Activated naive CD8-positive, alpha-beta T cell treated with anti-CD3 and anti-CD28 coated beads, Interleukin-2, amount 10 ng/mL, durations not matched to agents 7 days and 5 days (primary cell): ENCODE data around the gene PPP4R4. TPM values are rescaled to one million over a fixed set of nuclear protein-coding genes. Genes with fewer than 3 reads are reported as not detected.
"Not testable (repeated sequence)": the region's sequence is repeated elsewhere in the genome, so short reads cannot be mapped to it uniquely, and the experiment has no call there.

ENCODE experiments used
- ATAC-seq: fragments of 150-1000 bp; cut with Tn5 transposase; one replicate; pipeline ENCODE4 v1.10.0; 2021; ENCODE audit warnings: low read depth, moderate library complexity
- POLR2A ChIA-PET: fragments of 350-600 bp; sonication (Branson Sonifier 250); formaldehyde crosslinking; loops from one replicate; lab custom pipeline; 2021; ENCODE audit warnings: antibody characterized with exemption; lab: Charles Lee
- DNase-seq: peaks from one replicate; pipeline ENCODE4 v3.0.0; 2021
- H3K27ac Mint-ChIP-seq: one replicate; pipeline ENCODE4 v1.8.0; 2022; ENCODE audit warnings: mild to moderate bottlenecking, mixed read lengths
- H3K27me3 Mint-ChIP-seq: one replicate; pipeline ENCODE4 v1.8.0; 2022; ENCODE audit warnings: mild to moderate bottlenecking, moderate library complexity, mixed read lengths
- H3K36me3 Mint-ChIP-seq: one replicate; pipeline ENCODE4 v1.8.0; 2021; ENCODE audit warnings: mild to moderate bottlenecking, mixed read lengths
- H3K4me1 Mint-ChIP-seq: one replicate; pipeline ENCODE4 v1.8.0; 2021; ENCODE audit warnings: mixed read lengths
- H3K4me3 Mint-ChIP-seq: one replicate; pipeline ENCODE4 v1.8.0; 2022; ENCODE audit warnings: mild to moderate bottlenecking, moderate library complexity, mixed read lengths
- H3K9me3 Mint-ChIP-seq: one replicate; pipeline ENCODE4 v1.8.0; 2021; ENCODE audit warnings: mixed read lengths
- total RNA-seq, 2 experiments: library from RNA; stranded (reverse); gene quantifications; one replicate each; pipeline ENCODE4 v1.2.3, GENCODE V29; 2021

PPP4R4 gene
- total RNA-seq, 2 experiments from 2014 or later: 0.47 to 0.57 TPM

GRCh38 chr14:94136575-94137331 lies 37.4 kb upstream of the PPP4R4 start:
- Mint-ChIP-seq H3K4me1 (peaks cover 6% of the 10 kb centered on the region), H3K27me3 (peaks cover 23% of the 10 kb centered on the region), H3K36me3 (no peaks in the 10 kb centered on the region), H3K4me3 (no peak overlapping the region), H3K27ac (no peak overlapping the region), H3K9me3 (peaks cover 5% of the 10 kb centered on the region)
- DNase-seq (peak; percentile 87), ATAC-seq (peak; percentile 89)
- POLR2A ChIA-PET: interaction anchor here (1.0 kb wide), 1 partner anchor 100 kb away, joined by 7 read pairs; no protein-coding TSS in a partner anchor

GRCh38 chr14:94138251-94138650 lies 35.9 kb upstream of the PPP4R4 start:
- ATAC-seq: no peak
- no peak overlapping the region for H3K4me3 Mint-ChIP-seq

GRCh38 chr14:94139006-94139405 lies 35.1 kb upstream of the PPP4R4 start:
- H3K27me3 Mint-ChIP-seq: peaks cover 12% of the 10 kb centered on the region
- H3K4me3 Mint-ChIP-seq: no peak overlapping the region
- ATAC-seq (no peak), DNase-seq (no peak)
- POLR2A ChIA-PET: no interaction called here
- no peaks in the 10 kb centered on the region for H3K36me3 Mint-ChIP-seq
- H3K27ac Mint-ChIP-seq: no peak overlapping the region
- peaks cover 4% of the 10 kb centered on the region for H3K4me1 Mint-ChIP-seq
- peaks cover 5% of the 10 kb centered on the region for H3K9me3 Mint-ChIP-seq

More at GRCh38 chr14:94138251-94138650, 35.9 kb upstream of the PPP4R4 start:
- no peak for DNase-seq
- Mint-ChIP-seq H3K27me3 (peaks cover 15% of the 10 kb centered on the region), H3K9me3 (peaks cover 5% of the 10 kb centered on the region), H3K36me3 (no peaks in the 10 kb centered on the region), H3K27ac (no peak overlapping the region), H3K4me1 (peaks cover 4% of the 10 kb centered on the region)
- POLR2A ChIA-PET: no interaction called here

GRCh38 chr14:94139421-94139820 lies 34.7 kb upstream of the PPP4R4 start:
- Mint-ChIP-seq H3K27me3 (peaks cover 12% of the 10 kb centered on the region), H3K4me1 (peaks cover 5% of the 10 kb centered on the region), H3K36me3 (no peaks in the 10 kb centered on the region), H3K9me3 (peaks cover 5% of the 10 kb centered on the region), H3K4me3 (no peak overlapping the region), H3K27ac (no peak overlapping the region)
- ATAC-seq (no peak), DNase-seq (no peak)
- POLR2A ChIA-PET: no interaction called here

- no peaks in the 10 kb centered on the region for H3K36me3 Mint-ChIP-seq
- no peak overlapping the region for H3K27ac Mint-ChIP-seq
- peaks cover 14% of the 10 kb centered on the region for H3K4me1 Mint-ChIP-seq
- H3K4me3 Mint-ChIP-seq: no peak overlapping the region
- no peaks in the 10 kb centered on the region for H3K9me3 Mint-ChIP-seq
- POLR2A ChIA-PET: no interaction called here
- no peak for DNase-seq
- ATAC-seq: no peak
- no peaks in the 10 kb centered on the region for H3K27me3 Mint-ChIP-seq
These were observed 31.9 kb upstream of the PPP4R4 start for GRCh38 chr14:94142247-94142646.

GRCh38 chr14:94142836-94143235 lies 31.3 kb upstream of the PPP4R4 start:
- H3K36me3 Mint-ChIP-seq: no peaks in the 10 kb centered on the region
- H3K27me3 Mint-ChIP-seq: no peaks in the 10 kb centered on the region
- POLR2A ChIA-PET: no interaction called here
- no peak for ATAC-seq
- no peak overlapping the region for H3K27ac Mint-ChIP-seq
- peaks cover 16% of the 10 kb centered on the region for H3K4me1 Mint-ChIP-seq
- H3K4me3 Mint-ChIP-seq: no peak overlapping the region
- DNase-seq: no peak
- no peaks in the 10 kb centered on the region for H3K9me3 Mint-ChIP-seq

GRCh38 chr14:94143239-94143638 lies 30.9 kb upstream of the PPP4R4 start:
- peak; percentile 66 for ATAC-seq
- Mint-ChIP-seq H3K9me3 (no peaks in the 10 kb centered on the region), H3K27me3 (peaks cover 1% of the 10 kb centered on the region), H3K4me1 (peaks cover 16% of the 10 kb centered on the region), H3K36me3 (no peaks in the 10 kb centered on the region), H3K27ac (no peak overlapping the region), H3K4me3 (no peak overlapping the region)
- no peak for DNase-seq
- POLR2A ChIA-PET: no interaction called here

- POLR2A ChIA-PET: no interaction called here
- H3K36me3 Mint-ChIP-seq: no peaks in the 10 kb centered on the region
These were observed 30.4 kb upstream of the PPP4R4 start for GRCh38 chr14:94143711-94144110.

GRCh38 chr14:94144765-94145164 lies 29.4 kb upstream of the PPP4R4 start:
- Mint-ChIP-seq H3K4me1 (peaks cover 16% of the 10 kb centered on the region), H3K27me3 (peaks cover 15% of the 10 kb centered on the region), H3K9me3 (no peaks in the 10 kb centered on the region), H3K36me3 (no peaks in the 10 kb centered on the region), H3K4me3 (no peak overlapping the region), H3K27ac (peak overlapping the region; percentile 66)
- ATAC-seq: no peak
- no peak for DNase-seq
- POLR2A ChIA-PET: no interaction called here

More at GRCh38 chr14:94143711-94144110, 30.4 kb upstream of the PPP4R4 start:
- Mint-ChIP-seq H3K27me3 (peaks cover 6% of the 10 kb centered on the region), H3K4me1 (peaks cover 16% of the 10 kb centered on the region), H3K9me3 (no peaks in the 10 kb centered on the region), H3K4me3 (no peak overlapping the region), H3K27ac (no peak overlapping the region)
- ATAC-seq: no peak
- DNase-seq: no peak

- Mint-ChIP-seq H3K4me3 (no peak overlapping the region), H3K9me3 (no peaks in the 10 kb centered on the region), H3K36me3 (no peaks in the 10 kb centered on the region), H3K27me3 (peaks cover 27% of the 10 kb centered on the region), H3K4me1 (peaks cover 16% of the 10 kb centered on the region), H3K27ac (peak overlapping the region; percentile 59)
- peak; percentile 58 for ATAC-seq
- POLR2A ChIA-PET: no interaction called here
- DNase-seq: no peak
These were observed 28.1 kb upstream of the PPP4R4 start for GRCh38 chr14:94145902-94146527.

GRCh38 chr14:94152676-94153075 lies 21.4 kb upstream of the PPP4R4 start:
- ATAC-seq: no peak
- Mint-ChIP-seq H3K9me3 (no peaks in the 10 kb centered on the region), H3K4me1 (peaks cover 2% of the 10 kb centered on the region), H3K36me3 (no peaks in the 10 kb centered on the region), H3K27ac (no peak overlapping the region), H3K27me3 (peaks cover 40% of the 10 kb centered on the region), H3K4me3 (no peak overlapping the region)
- POLR2A ChIA-PET: interaction anchor here (0.7 kb wide), 1 partner anchor 8 kb away, joined by 3 read pairs; no protein-coding TSS in a partner anchor
- no peak for DNase-seq

- Mint-ChIP-seq H3K4me3 (no peak overlapping the region), H3K27me3 (peaks cover 33% of the 10 kb centered on the region), H3K9me3 (no peaks in the 10 kb centered on the region), H3K4me1 (peaks cover 12% of the 10 kb centered on the region), H3K36me3 (no peaks in the 10 kb centered on the region), H3K27ac (no peak overlapping the region)
- POLR2A ChIA-PET: no interaction called here
- no peak for ATAC-seq
- DNase-seq: no peak
These were observed 20.3 kb upstream of the PPP4R4 start for GRCh38 chr14:94153750-94154342.

- H3K27ac Mint-ChIP-seq, H3K36me3 Mint-ChIP-seq, H3K4me3 Mint-ChIP-seq, POLR2A ChIA-PET, DNase-seq, ATAC-seq, H3K9me3 Mint-ChIP-seq: not testable (repeated sequence)
- Mint-ChIP-seq H3K4me1 (peaks cover 17% of the 10 kb centered on the region), H3K27me3 (peaks cover 12% of the 10 kb centered on the region)
These were observed 18.0 kb upstream of the PPP4R4 start for GRCh38 chr14:94156143-94156542.
